NCI-H460 (cell line): ENCODE measurements around the gene RNF123. TPM values are rescaled to one million over a fixed set of nuclear protein-coding genes. Genes with fewer than 3 reads are reported as not detected.
A peak's percentile ranks its signal among the peaks of the same experiment; 100 is the strongest.

ENCODE experiments used
- DNase-seq: peaks from one replicate; pipeline ENCODE4 v3.0.0-alpha.2; 2016; ENCODE audit warnings: low read depth; ENCODE audit errors: extremely low read depth
- total RNA-seq: library from RNA; depleted of rRNA; stranded (reverse); fragments of >200 nt; shearing (Covaris generic); gene quantifications from 2 replicates; pipeline ENCODE4 v1.2.3, GENCODE V29; 2014

The RNF123 gene
- total RNA-seq, 1 experiment from 2014 or later = 18.2 TPM

DNA sequence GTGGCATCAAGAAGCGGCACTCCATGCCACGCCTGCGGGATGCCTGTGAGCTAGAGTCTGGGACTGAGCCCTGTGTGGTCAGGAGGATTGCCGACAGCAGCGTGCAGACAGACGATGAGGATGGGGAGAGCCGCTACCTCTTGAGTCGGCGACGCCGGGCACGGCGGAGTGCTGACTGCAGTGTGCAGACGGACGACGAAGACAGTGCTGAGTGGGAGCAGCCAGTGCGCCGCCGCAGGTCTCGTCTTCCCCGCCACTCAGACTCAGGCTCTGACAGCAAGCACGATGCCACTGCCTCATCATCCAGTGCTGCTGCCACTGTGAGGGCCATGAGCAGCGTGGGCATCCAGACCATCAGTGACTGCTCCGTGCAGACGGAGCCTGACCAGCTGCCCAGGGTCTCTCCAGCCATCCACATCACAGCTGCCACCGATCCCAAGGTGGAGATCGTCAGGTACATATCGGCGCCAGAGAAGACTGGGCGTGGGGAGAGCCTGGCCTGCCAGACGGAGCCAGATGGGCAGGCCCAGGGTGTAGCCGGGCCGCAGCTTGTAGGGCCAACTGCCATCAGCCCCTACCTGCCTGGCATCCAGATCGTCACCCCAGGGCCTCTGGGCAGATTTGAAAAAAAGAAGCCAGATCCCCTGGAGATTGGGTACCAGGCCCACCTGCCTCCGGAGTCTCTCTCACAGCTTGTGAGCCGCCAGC, 32.0 kb upstream of the RNF123 start:
- no peak for DNase-seq

DNA sequence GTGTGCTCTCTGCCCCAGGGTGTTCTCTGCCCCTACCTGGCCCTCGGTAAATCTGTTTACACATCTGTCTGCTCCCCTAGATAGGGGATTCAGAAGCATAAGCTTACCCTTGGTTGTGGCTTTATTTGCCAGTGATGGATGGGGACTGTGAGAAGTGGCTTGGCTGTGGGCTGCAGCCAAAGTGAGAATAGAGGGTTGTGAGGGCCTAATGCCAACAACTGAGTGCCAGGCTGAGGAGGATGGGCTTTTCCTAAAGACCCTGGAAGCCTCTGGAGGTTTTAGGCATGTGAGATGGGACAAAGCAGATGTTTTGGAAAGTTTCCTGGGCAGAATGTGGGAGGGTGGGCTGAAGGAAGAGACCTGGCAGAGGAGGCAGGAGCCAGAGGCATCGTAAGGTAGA, 30.6 kb upstream of the RNF123 start:
- no peak for DNase-seq

DNA sequence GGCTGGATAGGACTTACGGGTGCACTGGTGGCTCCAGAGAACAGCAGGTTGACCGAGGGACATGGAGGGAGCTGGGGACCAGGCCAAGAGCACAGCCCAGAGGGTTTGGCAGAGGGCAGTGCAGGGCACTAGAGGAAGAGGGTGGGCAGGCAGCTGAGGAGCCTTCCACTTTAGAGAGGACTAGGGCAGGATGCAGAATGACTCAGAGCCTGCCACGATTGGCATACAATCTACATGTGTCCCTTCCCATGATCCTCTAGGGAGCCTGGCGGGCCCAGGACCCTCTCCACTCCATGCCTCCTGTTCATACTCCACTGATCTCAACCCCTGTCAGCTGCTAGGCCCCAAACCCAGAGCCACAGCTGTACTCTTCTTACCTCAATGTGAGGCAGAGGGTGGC, 29.6 kb upstream of the RNF123 start:
- no peak for DNase-seq

DNA sequence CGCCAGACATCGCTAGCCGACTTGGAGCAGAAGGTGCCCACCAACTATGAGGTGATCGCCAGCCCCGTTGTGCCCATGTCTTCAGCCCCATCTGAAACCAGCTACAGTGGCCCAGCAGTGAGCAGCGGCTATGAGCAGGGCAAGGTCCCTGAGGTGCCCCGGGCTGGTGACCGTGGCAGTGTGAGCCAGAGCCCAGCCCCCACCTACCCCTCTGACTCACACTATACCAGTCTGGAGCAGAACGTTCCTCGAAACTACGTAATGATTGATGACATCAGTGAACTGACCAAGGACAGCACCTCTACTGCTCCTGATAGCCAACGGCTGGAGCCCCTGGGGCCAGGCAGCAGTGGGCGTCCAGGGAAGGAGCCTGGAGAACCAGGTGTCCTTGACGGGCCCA, 28.1 kb upstream of the RNF123 start:
- no peak for DNase-seq

DNA sequence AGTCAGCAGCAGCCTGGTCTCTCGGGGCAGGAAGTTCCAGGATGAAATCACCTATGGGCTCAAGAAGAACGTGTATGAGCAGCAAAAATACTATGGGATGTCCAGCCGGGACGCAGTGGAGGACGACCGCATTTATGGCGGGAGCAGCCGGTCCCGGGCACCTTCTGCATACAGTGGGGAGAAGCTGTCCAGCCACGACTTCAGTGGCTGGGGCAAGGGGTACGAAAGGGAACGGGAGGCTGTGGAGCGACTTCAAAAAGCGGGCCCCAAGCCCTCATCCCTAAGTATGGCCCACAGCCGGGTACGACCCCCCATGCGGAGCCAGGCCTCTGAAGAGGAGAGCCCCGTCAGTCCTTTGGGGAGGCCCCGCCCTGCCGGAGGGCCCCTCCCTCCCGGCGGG, 27.3 kb upstream of the RNF123 start:
- DNase-seq = no peak

GRCh38 chr3:49662720-49663413, 26.5 kb upstream of the RNF123 start:
- DNase-seq = no peak

GRCh38 chr3:49663831-49664230, 25.5 kb upstream of the RNF123 start:
- no peak for DNase-seq

DNA sequence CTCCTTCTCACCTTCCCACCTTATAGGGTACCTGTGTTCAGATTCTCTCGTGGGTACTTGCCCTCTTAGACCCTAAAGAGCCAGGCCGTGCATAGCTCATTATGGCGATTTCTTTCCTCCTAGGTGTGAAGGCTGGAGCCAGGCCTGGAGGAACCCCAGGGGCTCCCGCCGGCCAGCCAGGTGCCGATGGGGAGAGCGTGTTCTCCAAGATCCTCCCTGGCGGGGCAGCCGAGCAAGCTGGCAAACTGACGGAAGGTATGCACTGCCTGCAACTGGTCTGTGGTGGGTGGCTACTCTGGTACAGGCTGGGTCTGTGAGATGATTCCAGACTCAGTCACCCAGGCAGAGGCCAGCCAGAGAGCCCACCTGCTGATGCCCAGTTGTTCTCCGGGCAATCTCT, 25.1 kb upstream of the RNF123 start:
- no peak for DNase-seq

DNA sequence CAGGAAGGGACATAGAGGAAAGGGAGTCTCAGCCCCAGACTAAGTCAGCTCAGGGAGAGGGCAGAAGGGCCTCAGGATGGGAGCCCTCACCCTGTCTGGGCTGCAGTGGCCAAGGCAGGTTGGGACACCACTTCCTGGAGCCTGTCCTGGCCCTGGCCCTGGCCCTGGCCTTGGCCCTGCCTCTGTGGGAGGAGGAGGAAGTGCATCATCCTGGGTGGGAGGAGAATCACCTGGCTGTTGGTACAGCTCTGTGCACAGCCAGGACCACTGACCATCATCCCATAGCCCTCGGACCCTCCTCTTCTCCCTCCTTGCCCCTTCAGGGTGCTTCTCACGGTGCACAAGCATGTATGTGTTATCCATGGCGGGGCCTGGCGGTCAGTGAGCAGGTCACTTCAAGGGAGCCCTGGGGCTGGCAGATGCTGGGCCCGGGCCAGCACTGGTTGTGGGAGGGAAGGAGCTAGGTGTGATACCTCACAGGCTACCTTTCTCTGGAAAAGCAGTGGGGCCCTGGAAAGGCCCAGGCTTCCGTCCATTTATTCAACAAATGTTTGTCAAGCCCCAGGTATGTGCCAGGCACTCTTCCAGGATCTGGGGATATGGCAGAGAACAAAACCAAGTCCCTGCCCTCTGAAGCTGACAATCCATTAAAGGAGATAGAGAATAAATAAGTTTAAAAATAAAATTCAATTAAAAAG, 23.4 kb upstream of the RNF123 start:
- no peak for DNase-seq

- DNase-seq = no peak
Observed at GRCh38 chr3:49666592-49666991, 22.8 kb upstream of the RNF123 start.

DNA sequence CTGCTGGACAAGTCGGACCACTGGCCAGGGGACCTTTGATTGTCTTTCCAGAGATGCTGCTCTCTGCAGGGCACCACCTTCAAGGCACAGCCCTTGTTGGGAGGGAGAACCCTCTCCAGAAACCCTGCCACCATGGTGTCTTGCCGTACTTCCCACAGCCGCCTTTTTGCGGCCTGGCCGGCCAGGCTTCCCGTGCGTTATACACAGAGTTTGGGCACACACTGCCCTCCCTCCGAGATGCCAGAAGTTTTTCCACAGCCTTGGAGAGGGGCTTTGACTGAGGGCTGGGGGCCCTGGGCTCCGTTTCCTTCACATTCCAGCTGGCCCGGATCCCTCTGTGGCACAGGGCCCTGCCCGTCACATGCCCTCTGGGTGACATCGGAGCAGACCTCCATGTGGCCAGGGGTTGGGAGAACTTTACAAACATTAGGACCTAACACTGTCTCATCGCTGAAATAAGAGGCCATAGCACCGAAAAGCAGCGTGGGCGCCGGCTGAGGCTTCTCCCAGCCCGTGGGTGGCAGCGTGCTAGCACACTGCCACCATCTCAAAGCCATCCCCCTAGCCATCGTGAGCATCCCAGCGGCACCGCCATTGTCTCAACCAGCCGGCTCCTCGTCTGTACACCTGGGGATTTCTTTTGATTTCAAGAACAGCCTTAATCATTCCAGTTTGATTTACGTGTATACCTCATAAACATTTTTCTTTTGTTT, 21.5 kb upstream of the RNF123 start:
- DNase-seq = no peak

DNA sequence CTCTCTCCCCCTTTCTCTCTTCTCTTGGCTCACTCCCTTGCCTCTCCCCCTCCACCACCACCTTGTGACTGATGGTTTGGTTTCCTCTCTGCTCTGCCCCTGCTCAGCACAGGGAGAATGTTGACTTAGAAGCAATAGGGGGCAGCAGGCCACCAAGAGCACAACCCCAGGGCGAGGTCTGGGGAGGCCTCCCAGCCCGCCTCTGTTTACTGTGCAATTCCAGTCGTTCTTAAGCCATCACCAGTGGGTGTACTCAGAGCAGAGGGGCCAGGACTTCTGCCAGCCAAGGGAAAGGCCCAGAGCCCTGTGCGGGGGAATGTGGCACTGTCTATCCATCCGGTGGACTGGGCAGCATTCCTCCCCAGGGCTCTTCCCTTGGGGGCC, 21.0 kb upstream of the RNF123 start:
- no peak for DNase-seq

- no peak for DNase-seq
Observed at GRCh38 chr3:49668861-49669260, 20.5 kb upstream of the RNF123 start.

DNA sequence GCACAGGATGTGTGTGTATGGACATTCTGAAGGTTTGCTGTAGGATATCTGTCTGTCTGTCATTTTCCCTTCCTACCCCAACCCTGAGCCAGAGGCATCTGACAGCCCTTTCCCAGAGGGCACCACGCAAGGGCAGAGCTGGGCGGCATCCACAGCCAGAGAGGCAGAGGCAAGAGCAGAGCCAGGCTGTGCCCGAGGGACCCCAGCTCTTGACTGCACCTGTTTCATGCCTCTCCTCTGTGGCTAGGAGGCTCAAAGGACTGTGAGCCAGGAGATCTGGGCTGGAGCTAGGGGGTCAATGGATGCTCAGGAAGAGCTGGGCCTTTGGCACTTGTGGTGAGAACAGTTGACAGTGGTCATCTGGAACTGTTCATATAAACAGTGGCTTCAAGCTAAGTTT, 20.0 kb upstream of the RNF123 start:
- DNase-seq = no peak

DNA sequence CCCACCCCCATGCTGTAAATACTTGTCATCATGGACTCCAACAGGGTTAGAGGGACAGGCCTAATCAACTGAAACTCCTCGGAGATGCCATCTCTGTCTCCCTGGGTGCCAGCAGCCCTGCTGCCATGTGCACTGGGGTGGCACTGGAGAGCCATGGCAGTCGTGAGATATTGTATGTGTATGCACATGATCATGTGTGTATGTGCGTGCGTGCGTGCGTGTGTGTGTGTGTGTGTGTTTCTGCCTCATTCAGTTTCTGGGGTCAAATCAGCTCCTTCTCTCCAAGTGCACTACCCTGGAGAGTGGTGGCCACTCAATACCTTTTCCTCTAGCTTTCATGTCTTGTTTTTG, 18.4 kb upstream of the RNF123 start:
- no peak for DNase-seq

- peak; percentile 39 for DNase-seq
Observed at GRCh38 chr3:49671291-49672288, 17.8 kb upstream of the RNF123 start.

DNA sequence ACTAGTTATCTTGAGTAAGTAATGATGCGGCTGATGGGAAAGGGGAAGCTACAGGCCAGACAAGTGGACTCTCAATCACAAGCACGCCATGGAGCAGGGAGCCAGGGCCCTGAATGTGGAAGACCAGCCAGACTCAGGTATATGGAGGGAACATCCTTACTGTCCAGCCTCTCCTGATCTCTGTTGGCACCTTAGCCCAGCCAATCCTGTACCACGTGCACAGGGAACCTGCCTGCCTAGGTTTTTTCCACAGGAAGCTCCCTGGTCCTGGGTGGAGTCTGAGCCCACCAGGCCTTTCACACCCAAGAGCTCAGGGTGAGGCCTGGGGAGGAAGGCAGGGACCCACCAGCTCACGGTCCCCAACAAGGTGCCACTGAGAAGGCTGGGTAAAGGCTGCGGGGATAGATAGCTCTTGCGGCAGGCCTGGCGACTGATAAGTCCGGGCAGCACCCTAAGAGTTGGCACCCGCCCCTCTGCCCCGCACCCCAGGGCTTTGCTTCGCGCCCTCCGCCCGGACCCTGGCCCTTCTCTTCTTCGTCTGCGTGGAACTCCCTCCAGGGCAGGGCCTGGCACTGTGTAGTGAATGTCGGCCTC, 16.1 kb upstream of the RNF123 start:
- DNase-seq = no peak

DNA sequence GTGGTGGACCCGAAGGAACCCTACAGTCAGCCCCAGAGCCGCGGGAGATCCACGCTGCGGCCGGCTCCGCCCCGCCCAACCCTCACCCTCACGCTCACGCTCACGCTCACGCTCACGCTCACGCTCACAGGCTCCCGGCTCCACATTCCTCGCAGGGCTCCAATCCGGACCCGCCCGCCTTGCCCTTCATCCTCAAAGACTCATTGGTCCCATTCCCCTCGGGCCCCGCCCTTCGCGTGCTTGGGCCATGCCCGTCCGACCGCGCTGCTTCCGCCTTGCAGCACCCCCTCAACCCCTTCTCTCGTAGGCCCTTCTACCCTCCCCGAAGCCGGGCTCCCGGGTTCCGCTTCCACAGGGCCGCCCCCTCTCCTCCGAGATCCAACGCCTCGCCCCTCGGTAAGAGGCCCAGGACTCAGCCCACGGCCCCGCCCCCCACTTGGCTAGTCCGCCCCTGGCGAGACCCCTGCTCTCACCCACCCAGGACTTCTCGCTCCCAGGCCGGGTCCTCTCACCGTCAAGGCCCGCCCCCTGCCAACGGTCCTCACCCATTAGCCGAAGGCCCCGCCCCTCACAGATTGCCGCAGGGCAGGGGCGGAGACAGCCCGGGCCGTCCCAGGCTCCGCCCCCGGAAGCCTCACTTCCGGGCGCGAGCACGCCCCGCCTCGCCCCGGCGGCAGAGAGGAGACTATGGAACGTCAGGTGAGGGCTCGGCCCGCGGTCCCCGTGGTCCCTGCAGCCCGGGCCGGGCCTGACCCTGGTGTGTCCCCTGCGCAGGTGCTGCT, 15.5 kb upstream of the RNF123 start, which contains the start of gene APEH:
TSS of gene APEH (plus strand) at position 637 of the 782 bp plus-strand sequence. CDS start at position 688, 51 bp downstream.
- DNase-seq = peak; percentile 95

- no peak for DNase-seq
Observed at GRCh38 chr3:49674497-49674983, 14.8 kb upstream of the RNF123 start.
